SW 1271 (cell line): ENCODE data around the gene IFNA10.
"Not testable (repeated sequence)": the region's sequence is repeated elsewhere in the genome, so short reads cannot be mapped to it uniquely, and the experiment has no call there.

ENCODE experiments used
- DNase-seq, 2 experiments: peaks; one replicate each; lab custom pipeline; 2025; lab: John Stamatoyannopoulos, UW

Gene IFNA10

DNA sequence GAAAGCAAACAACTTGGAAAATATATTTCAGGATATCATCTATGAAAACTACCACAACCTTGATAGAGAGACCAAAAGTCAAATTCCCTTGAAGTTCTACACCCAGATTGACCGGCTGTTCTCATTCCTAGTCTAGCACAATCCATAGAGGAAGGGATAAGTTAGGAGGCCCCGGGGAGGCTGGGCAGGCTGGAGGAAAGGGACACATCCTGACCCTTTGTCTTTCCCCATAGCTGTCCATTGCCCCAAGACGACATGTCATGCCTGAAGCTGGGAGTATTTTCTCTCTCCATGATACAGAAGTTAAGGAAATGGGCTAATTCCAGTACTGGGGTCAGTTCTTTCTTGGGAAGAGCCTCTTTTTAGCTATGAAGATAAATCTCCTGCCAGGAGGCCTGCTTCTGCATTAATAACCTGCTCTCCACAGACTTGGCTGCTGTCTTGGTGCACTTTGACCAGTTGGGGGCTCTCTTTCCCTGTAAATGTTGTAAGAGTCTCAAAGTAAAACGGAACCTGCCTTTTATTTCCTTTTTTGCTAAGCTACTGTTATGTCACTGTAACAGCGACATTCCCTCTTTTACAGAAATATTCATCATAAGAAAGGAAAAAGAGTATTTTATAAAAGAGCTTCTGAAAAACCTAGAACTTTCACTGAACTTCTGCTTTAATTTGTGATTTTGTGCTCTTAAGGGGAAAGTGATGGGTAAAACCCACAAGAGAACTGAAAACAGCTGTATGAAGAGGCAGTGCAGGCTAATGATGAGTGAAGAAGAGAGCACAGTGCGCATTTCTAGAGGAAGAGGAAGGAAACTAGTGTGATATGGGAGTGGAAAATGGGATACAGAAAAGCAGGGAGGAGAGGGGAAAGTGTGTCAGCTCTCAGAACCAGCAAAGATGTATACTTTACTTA is 11.8 kb downstream of the IFNA10 start:
- DNase-seq, result not testable (repeated sequence)

DNA sequence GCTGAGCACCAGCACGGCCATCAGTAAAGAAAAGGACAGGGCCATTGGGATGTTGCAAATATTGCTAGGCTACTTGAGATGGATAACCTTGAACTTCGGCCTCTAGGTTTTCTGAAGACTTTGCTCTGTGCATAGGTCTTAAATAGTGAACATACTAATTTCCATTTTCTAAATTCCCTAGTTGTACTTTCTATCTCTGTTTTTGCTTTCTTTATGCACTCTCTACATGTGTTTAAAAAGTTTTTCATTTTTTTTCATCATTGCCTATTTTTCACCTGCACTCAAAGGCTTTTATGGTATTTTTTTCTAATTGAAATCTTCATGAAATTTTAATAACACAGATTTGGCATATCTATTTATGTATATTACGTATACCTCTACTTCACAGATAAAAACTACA is 19.5 kb downstream of the IFNA10 start, which contains the start of gene IFNA4:
TSS of gene IFNA4 (minus strand) at position 101 of the 400 bp plus-strand sequence. CDS start at position 45, 56 bp downstream.
- not testable (repeated sequence) for DNase-seq

DNA sequence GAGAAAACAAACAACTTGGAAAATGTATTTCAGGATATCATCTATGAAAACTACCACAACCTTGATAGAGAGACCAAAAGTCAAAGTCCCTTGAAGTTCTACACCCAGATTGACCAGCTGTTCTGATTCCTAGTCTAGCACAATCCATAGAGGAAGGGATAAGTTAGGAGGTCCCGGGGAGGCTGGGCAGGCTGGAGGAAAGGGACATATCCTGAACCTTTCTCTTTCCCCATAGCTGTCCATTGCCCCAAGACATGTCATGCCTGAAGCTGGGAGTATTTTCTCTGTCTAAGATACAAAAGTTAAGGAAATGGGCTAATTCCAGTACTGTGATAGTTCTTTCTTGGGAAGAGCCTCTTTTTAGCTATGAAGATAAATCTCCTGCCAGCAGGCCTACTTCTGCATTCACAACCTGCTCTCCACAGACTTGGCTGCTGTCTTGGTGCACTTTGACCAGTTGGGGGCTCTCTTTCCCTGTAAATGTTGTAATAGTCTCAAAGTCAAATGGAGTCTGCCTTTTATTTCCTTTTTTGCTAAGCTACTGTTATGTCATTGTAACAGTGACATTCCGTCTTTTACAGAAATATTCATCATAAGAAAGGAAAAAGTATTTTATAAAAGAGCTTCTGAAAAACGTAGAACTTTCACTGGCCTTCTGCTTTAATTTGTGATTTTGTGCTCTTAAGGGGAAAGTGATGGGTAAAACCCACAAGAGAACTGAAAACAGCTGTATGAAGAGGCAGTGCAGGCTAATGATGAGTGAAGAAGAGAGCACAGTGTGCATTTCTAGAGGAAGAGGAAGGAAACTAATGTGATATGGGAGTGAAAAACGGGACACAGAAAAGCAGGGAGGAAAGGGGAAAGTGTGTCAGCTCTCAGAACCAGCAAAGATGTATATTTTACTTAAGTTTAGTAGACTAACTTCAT is 23.9 kb downstream of the IFNA10 start:
- DNase-seq, result not testable (repeated sequence)

DNA sequence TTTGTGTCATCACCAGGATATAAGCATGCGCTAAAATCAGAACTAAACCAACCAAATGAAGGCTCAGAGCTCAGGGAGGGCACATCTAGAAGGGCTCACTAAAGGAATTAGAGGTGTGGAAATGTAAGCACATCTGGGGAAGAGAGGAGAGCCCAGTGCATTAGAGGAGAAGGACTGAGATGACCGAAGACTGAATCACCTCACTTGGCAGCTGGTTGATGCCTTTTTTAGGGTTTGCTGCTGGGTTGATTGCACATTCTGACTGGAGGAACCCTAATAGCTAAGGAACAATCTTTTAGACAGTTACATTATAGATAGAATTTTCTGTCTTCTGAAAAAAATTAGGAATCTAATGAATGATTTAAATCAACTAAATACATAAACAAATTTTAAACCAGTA is 32.3 kb downstream of the IFNA10 start:
- DNase-seq, result no peak

DNA sequence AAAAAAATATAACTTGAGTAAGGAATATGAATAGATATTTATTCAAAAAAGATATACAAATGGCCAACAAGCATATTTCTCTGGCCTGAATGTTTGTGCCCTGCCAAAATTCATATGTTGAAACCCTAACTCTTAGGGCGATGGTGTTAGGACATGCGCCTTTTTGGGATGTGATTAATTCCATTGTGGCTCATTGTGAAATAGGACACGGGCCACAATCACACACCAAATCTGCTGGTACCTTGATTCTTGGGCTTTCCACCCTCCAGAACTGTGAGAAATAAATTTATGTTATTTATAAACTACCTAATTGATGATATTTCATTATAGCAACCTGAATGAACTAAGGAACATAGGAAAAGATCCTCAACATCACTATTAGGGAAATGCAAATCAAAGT is 34.8 kb downstream of the IFNA10 start:
- no peak for DNase-seq

DNA sequence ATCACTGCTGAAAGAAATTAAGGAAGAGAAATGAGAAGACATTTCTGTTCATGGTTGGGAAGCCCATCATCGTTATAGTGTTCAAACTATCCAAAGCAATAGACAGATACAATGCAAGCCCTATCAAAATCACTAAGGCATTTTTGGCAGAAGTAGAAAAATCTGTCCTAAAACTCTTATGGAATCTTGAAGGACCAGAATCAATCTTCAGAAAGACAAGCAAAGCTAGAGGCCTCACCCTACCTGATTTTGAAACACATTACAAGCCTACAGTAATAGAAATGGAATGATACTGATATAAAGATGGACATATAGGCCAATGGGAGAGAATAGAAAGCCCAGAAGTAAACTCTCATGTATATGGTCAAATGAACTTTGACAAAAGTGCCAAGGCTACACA is 35.6 kb downstream of the IFNA10 start:
- no peak for DNase-seq

DNA sequence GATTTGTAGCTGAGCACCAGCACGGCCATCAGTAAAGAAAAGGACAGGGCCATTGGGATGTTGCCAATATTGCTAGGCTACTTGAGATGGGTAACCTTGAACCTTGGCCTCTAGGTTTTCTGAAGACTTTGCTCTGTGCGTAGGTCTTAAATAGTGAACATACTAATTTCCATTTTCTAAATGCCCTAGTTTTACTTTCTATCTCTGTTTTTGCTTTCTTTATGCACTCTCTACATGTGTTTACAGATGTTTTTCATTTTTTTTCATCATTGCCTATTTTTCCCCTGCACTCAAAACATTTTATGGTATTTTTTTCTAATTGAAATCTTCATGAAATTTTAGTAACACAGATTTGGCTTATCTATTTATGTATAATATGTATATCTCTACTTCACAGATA is 40.4 kb downstream of the IFNA10 start, which contains the start of gene IFNA21:
TSS of gene IFNA21 (minus strand) at position 101 of the 400 bp plus-strand sequence. CDS start at position 53, 48 bp downstream.
- DNase-seq, result not testable (repeated sequence)

DNA sequence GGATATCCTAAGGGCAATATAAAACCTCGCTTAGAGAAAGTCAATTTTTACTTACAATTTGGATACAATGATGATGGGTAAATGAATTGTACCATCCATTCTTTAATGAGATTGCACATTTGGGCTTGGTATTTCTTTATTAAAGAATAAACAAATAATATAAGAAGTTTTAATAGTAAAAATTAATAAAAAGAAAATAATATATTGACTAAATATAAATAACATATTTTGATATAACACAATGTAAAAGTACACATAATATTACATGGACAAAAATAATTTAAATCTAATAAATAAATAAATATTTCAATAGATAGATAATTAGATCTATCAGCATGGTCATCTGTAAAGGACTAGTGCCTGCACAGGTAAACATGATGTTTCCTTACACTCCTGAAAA is 41.4 kb downstream of the IFNA10 start:
- no peak for DNase-seq

DNA sequence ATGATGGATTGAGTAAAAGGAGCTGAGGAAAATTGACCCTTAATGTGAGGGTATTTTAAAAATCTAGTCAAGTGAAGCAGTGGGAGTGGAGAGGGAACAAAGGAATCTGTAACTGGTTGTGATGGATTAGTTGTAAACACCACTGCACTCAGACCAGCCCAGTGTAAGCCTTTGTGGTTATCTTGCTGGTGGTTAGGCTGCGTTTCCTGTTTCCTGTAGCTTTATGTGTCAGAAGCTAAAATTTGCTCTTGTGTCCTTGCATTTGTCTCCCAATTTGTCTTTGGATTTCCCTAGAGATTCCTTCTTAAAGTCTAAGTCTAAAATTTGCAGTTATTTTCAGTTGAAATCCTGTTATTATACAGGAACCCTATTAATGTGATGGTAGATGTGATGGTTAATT is 46.8 kb downstream of the IFNA10 start:
- no peak for DNase-seq
